ENCODE data around the gene PIAS1.
"Not testable (repeated sequence)": the region's sequence is repeated elsewhere in the genome, so short reads cannot be mapped to it uniquely, and the experiment has no call there.

PIAS1 gene

DNA sequence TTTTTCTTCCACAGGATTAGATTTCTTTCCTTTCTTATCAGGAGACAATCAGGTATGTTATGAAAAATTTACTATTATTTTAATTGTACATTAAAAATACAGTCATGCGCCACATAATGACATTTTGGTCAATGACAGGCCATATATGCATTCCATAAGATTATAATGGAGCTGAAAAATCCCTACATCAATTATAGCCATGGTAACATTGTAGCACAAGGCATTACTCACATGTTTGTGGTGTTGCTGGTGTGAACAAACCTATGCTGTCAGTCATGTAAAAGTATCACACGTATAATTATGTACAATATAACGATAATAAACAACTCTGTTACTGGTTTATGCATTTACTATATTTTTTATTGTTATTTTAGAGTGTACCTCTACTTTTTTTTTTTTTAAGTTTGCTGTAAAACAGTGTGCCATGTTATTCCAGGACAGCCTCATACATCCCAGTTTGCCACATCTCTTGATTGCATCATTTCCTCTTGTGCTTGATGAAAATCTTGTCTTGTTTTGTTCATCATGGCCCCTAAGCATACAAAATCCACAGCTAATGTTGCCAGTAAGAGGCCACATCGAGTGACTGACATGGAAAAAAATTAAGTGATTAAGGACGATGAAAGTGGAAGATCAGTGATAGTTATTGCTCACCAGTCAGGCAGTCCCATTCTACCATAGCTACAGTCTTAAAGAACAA, 129.7 kb downstream of the PIAS1 start:
- DNase-seq (ENCODE audit: low read depth in 2 of 2), result no peak

DNA sequence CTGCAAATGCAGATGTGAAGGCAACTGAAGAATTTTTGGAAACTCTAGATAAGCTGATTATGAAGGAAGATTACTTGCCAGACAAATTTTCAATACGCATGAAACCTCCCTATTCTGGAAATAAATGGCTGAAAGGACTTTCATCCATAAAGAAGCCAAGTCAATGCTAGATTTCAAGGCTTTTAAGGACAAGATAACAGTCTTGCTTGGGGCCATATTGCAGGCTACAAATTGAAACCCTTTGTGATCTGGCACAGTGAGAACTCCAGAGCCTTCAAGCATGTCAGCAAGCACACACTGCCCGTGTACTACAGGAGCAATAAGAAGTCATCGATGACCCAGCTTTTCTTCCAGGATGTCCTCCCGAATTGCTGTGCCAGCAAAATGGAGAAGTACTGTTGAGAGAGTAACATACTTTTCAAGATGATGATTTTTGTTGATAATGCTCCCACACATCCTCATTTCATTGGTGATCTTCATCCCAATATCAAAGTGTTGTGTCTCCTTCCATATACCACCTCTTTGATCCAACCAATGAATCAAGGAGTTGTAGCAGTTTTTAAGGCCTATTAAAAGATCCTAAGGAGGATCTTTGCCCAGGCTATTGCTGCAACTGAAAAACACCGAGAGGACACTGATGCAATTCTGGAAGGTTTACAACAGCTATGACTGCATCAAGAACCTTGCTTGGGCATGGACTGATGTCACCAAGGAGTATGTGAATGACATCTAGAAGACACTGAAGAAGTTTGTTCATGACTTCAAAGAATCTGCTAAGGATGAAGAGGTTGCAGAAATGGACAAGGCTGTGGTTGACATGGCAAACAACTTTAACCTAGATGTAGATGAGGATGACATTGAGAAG, 130.7 kb downstream of the PIAS1 start:
- DNase-seq (ENCODE audit: low read depth in 2 of 2), result no peak

- no peak for DNase-seq (ENCODE audit: low read depth in 2 of 2)
Observed at GRCh38 chr15:68186671-68187397, 132.7 kb downstream of the PIAS1 start.

DNA sequence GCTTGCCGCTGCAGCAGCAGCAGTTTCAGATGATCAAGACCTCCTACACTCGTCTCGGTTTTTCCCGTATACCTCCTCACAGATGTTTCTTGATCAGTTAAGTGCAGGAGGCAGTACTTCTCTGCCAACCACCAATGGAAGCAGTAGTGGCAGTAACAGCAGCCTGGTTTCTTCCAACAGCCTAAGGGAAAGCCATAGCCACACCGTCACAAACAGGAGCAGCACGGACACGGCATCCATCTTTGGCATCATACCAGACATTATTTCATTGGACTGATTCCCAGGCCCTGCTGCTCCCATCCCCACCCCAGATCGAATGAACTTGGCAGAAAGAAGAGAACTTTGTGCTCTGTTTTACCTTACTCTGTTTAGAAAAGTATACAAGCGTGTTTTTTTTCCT, 133.4 kb downstream of the PIAS1 start:
- DNase-seq (ENCODE audit: low read depth in 2 of 2), result no peak

DNA sequence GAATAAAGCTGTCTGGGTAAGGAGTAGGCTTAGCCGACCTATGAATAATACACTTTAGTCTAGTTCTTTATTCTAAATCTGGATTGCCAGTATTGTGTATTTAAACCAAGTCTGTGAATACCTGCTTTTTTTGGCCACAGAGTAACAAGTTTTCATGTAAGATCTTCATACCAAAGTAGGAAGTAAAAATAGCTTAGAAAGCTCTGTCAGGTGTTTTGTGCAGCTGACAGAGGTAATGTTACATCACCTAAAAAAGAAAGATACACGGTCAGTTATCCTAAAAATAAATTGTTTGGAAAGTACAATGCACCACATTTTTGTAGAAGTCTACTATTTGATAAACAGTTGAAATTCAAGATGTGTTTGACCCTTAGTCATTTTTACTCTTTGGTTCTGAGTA, 134.5 kb downstream of the PIAS1 start:
- no peak for DNase-seq (ENCODE audit: low read depth in 2 of 2)

DNA sequence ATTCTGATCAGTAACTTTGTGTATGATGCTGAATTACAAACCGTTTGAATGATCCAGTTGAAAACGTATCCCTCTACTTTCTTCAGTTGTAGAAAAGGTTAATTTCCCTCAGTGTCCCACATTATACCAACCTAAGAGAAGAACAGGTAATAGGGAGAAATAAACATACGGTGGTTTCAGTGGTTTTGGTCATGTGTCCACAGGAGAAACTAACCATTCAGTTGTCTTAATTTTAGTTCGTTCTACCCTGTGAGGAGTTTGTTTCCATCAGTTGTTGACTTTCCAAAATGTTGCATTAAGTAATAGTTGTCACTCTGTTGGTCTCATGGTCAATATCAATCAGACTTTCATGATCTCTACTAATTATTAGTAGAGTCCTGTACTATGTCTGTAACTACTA, 135.9 kb downstream of the PIAS1 start:
- no peak for DNase-seq (ENCODE audit: low read depth in 2 of 2)

- no peak for DNase-seq (ENCODE audit: low read depth in 2 of 2)
Observed at GRCh38 chr15:68191555-68191954, 137.4 kb downstream of the PIAS1 start.

GRCh38 chr15:68192117-68192516, 138.0 kb downstream of the PIAS1 start:
- DNase-seq (ENCODE audit: low read depth in 2 of 2), result no peak

- no peak for DNase-seq (ENCODE audit: low read depth in 2 of 2)
Observed at GRCh38 chr15:68192804-68193486, 138.8 kb downstream of the PIAS1 start.

- no peak for DNase-seq (ENCODE audit: low read depth in 2 of 2)
Observed at GRCh38 chr15:68195336-68196112, 141.4 kb downstream of the PIAS1 start.

DNA sequence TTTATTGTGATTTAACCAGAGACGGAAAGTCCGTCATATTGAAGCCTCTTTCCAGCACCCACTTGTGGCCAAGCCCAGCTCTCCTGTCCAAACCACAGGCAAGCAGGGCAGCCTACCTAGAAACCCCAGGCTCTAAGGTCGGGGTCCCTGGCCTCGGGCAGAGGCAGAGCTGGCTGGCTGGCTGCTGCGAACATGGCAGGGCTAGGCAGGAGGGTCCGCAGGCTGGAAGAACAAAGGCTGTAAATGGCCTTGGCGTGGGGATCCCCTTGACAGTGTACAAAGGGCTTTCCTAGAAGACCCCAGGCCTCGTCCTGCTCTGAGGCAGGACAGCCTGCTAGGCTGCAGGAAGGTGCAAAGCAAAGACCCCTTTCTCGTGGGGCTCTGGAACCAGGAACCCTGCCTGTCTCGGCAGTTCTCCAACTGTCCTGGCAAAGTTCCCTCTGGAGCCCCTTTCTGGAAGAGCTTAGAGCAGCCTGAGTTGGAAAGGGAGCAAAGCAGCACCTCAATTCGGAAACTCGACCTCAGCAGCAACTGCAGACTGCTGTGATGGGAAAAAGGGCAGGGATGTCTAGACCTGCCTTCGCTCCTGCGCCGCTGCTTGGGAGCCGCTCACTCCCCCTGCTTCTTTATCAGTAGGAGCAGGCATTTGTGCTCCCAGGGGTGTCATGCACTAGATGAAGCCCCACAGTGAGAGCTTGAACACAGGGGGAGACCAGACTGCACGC, 142.5 kb downstream of the PIAS1 start:
- no peak for DNase-seq (ENCODE audit: low read depth in 2 of 2)

DNA sequence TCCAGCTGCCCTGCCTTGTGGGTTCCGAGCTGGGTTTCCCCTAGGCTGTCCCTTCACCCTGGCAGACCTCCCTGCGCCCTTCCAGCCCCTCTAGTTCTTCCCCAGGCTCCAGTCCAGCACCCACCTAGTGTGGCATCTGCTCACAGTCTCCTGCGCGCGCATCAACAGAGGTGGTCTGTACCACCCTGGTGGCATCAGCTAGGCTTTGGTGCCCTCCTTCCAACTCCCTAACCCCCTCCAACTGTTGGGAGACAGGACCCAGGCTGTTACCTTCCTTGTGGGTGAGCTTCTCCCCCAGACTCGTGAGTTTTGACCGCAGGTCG, 143.0 kb downstream of the PIAS1 start:
- DNase-seq (ENCODE audit: low read depth in 2 of 2), result no peak

DNA sequence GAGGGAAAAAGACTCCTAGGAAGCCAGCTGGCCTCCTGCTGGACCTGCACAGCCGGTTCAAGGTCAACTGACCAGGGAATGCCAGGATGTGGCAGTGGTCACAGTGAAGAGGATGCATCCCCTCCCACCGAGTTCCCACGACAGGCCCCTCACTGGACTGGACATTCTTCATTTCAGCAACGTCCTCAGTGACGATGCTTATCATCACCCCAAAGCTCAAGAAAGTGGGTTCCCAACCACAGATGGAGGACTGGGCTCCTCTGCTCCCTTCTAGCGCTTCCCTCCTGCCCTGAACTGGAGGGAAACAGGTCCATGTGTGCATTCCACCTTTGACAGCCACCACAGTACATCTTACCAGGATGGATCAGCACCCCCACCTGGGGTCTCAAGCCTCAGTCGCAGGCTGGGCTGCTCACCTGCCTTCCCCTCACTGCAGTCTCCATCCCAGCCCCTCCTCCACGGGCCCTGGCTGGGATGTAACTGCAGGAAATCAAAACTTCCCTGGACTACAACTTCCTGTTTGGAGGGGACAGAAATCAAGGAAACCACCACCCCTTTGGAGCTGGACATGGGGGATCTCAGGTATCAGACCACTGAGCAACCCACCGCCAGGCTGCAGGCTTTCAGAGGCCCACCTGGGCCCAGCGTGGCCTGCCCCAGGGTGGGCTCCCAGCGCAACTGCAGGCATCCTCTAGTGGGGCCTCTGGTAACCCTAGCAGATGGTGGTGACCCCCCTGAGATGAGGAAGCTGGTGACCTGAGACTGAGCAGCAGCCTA, 143.7 kb downstream of the PIAS1 start:
- no peak for DNase-seq (ENCODE audit: low read depth in 2 of 2)

DNA sequence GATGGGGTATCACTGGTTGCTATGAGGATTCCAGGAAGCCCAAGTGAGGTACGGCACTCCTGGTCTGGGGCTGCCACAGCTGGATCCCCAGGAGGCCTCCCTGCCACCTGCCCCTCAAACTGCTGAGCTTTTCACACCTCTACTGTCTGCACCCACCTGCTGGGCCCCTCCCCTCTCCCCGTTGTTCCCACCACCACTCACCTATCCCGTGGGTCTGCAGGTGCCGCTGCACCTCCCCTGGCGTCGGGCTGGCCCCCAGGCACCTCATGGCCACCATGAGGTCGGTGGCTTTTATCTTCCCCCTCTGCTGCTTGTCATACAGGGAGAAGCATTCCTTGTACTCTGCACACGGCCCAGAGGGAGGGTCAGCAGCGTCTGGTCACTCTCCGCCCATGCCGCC, 145.2 kb downstream of the PIAS1 start:
- no peak for DNase-seq (ENCODE audit: low read depth in 2 of 2)

GRCh38 chr15:68200016-68200861, 146.1 kb downstream of the PIAS1 start:
- DNase-seq (ENCODE audit: low read depth in 2 of 2), result no peak

DNA sequence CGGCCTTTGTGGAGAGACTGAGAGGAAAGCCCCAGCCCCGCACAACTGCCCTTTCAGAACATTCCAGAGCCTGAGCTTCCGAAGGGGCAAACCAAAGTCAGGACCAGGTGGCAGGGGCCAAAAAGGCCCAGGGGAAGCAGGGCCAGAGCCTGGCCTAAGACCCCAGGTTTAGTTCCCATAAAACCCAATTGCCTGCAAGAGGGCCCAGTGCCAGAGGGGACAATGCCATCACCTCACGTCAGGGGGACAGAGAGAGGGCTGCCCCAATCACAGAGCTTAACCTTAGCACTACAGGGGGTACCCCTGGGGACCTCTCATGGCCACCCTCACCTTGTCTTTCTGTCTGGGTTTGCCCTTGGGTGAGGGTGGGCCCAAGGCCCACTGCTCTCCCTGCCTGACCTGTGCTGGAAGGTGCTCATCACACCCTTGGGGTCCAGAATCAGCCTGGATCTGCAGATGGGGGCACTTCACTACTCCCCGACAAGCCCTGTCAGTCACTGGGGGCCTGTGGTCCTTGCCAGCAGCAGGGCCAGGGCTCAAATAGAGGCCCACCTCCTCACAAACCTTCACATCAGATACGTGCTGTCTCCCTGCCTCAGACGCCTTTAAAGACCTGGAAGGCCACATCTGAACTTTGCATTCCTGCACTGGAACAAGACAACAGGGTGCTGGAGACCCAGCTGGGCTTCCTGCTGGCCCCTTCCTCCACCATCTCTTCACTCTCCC, 147.2 kb downstream of the PIAS1 start:
- no peak for DNase-seq (ENCODE audit: low read depth in 2 of 2)

GRCh38 chr15:68201879-68202261, 147.8 kb downstream of the PIAS1 start:
- DNase-seq (ENCODE audit: low read depth in 2 of 2), result no peak

GRCh38 chr15:68202994-68203393, 148.9 kb downstream of the PIAS1 start:
- not testable (repeated sequence) for DNase-seq (ENCODE audit: low read depth in 2 of 2)
